ENCODE data around the gene GALNT12. TPM values are rescaled to one million over a fixed set of nuclear protein-coding genes. Genes with fewer than 3 reads are reported as not detected.

Gene GALNT12
- total RNA-seq, 1 donor from 2014 or later: 10.2 TPM

DNA sequence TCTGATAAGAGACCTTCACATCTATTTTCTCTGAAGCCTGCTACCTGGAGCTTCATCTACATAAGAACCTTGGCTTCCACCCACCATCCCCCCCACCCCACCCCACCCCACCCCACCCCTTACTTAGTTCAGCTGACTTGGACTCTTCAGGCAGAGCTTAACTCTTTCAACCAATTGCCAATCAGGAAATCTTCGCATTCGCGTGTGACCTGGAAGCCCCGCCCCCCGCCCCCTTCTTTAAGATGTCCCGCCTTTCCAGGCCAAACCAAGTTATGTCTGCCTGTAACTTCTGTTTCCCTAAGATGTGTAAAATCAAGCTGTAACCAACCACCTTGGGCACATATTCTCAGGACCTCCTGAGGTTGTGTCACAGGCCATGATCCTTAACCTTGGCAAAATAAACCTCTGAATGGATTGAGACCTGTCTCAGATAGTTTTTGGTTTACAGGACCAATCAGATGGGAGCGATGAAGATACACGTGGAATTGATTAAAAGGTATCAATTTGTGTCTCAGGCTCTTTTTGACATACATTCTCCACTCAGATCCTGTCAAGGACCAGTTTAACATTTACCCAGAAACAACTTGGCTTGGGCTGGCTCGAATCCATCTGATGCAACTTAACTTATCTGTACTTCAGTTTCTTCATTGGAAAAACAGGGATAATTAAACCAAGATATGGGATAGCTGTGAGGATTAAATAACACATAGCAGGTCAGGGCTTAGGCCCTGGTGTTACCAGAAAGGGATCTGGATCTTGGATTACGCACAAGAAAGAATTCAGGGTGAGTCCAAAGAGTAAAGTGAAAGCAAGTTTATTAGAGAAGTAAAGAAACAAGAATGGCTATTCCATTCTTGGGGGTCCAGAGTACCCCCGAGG is 43.6 kb downstream of the GALNT12 start:
- TF ChIP-seq, protein P1, sequence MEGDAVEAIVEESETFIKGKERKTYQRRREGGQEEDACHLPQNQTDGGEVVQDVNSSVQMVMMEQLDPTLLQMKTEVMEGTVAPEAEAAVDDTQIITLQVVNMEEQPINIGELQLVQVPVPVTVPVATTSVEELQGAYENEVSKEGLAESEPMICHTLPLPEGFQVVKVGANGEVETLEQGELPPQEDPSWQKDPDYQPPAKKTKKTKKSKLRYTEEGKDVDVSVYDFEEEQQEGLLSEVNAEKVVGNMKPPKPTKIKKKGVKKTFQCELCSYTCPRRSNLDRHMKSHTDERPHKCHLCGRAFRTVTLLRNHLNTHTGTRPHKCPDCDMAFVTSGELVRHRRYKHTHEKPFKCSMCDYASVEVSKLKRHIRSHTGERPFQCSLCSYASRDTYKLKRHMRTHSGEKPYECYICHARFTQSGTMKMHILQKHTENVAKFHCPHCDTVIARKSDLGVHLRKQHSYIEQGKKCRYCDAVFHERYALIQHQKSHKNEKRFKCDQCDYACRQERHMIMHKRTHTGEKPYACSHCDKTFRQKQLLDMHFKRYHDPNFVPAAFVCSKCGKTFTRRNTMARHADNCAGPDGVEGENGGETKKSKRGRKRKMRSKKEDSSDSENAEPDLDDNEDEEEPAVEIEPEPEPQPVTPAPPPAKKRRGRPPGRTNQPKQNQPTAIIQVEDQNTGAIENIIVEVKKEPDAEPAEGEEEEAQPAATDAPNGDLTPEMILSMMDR (IDR thresholded peaks at IDR 0.05; ENCODE audit: insufficient read depth, low read length, poor library complexity, severe bottlenecking): no peak
- DNase-seq (ENCODE audit: low read depth): no peak

GRCh38 chr9:98851730-98852459 is 44.4 kb downstream of the GALNT12 start:
- Histone ChIP-seq H3K27me3 (ENCODE audit: control insufficient read depth, insufficient read depth, low read length) (no peaks in the 10 kb centered on the region), H3K4me3 (ENCODE audit: low read depth, low read length) (no peak overlapping the region), H3K36me3 (ENCODE audit: control insufficient read depth, insufficient read depth, low read length) (no peaks in the 10 kb centered on the region)
- no peak for DNase-seq (ENCODE audit: low read depth)
- TF ChIP-seq, protein P1 (IDR thresholded peaks at IDR 0.05; ENCODE audit: insufficient read depth, low read length, poor library complexity, severe bottlenecking): no peak

More for the DNA sequence above, 43.6 kb downstream of the GALNT12 start:
- Histone ChIP-seq H3K27me3 (ENCODE audit: control insufficient read depth, insufficient read depth, low read length) (no peaks in the 10 kb centered on the region), H3K4me3 (ENCODE audit: low read depth, low read length) (no peak overlapping the region), H3K36me3 (ENCODE audit: control insufficient read depth, insufficient read depth, low read length) (no peaks in the 10 kb centered on the region)

DNA sequence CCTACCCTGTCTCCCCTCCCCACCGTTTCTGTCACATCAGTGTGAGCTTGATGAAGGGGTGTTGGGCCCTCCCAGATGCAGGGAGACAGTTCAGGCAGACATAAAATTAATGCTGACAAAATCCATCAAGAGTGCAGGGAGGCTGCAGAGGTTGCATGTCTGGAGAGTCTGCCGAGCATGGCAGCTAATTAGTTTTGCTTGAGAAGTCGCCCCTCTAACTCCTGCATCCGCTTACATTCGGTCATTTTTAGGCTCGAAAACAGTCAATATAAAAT is 44.9 kb downstream of the GALNT12 start:
- Histone ChIP-seq H3K36me3 (ENCODE audit: control insufficient read depth, insufficient read depth, low read length) (no peaks in the 10 kb centered on the region), H3K4me3 (ENCODE audit: low read depth, low read length) (no peak overlapping the region), H3K27me3 (ENCODE audit: control insufficient read depth, insufficient read depth, low read length) (no peaks in the 10 kb centered on the region)
- DNase-seq (ENCODE audit: low read depth): no peak
- TF ChIP-seq, protein P1 (IDR thresholded peaks at IDR 0.05; ENCODE audit: insufficient read depth, low read length, poor library complexity, severe bottlenecking): no peak

- TF ChIP-seq, protein P1 (IDR thresholded peaks at IDR 0.05; ENCODE audit: insufficient read depth, low read length, poor library complexity, severe bottlenecking): no peak
- DNase-seq (ENCODE audit: low read depth): no peak
- H3K36me3 ChIP-seq (ENCODE audit: control insufficient read depth, insufficient read depth, low read length): no peaks in the 10 kb centered on the region
- H3K27me3 ChIP-seq (ENCODE audit: control insufficient read depth, insufficient read depth, low read length): no peaks in the 10 kb centered on the region
- no peak overlapping the region for H3K4me3 ChIP-seq (ENCODE audit: low read depth, low read length)
These were observed 45.5 kb downstream of the GALNT12 start for GRCh38 chr9:98852961-98853360.

DNA sequence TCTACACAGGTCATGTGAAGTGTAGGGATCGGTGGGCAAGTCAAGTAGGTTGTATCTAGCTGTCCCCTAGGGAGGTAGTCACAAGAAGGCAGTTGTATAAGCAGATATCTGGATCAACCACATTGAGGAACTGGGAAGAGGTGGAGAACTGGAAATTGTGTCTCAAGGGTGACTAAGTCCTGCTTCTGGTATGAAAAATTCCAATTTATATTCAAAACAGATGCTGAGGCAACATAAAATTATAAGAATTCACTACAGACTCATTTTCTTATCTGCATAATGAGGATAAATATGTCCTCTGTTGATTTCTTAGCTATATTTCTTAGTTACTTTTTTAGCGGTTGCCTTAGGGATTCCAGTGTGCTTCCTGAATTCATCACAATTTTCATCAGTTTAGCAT is 46.8 kb downstream of the GALNT12 start:
- no peaks in the 10 kb centered on the region for H3K36me3 ChIP-seq (ENCODE audit: control insufficient read depth, insufficient read depth, low read length)
- TF ChIP-seq, protein P1 (IDR thresholded peaks at IDR 0.05; ENCODE audit: insufficient read depth, low read length, poor library complexity, severe bottlenecking): no peak
- H3K4me3 ChIP-seq (ENCODE audit: low read depth, low read length): no peak overlapping the region
- H3K27me3 ChIP-seq (ENCODE audit: control insufficient read depth, insufficient read depth, low read length): no peaks in the 10 kb centered on the region
- DNase-seq (ENCODE audit: low read depth): no peak
